ENCODE data around the gene NINL.

Gene NINL

DNA sequence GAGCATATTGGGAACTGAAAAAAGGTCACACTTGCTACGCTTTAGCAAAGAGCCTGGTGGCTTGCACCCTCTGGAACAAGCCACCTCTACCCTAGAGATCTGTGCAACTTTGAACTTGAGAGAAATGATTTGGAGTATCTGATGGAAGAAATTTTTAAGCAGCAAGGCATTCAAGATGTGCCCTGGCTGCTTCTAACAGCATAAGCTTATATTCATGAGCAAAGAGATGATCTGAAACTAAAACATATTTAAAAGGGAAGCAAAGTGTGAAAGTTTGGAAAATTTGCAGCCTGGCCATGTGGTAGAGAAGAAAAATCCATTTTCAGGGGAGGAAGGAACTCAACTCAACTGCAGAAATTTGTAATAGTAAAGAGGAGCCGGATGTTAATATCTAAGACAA is 71.1 kb downstream of the NINL start:
- no peak for DNase-seq (ENCODE audit: low read depth, low spot score)
- in situ Hi-C loops (cut with HindIII; ENCODE audit: low sequenced_read_pairs) = no loop called here
- no peak overlapping the region for H3K4me3 ChIP-seq (ENCODE audit: low read depth, low read length)
- TF ChIP-seq, protein P1, sequence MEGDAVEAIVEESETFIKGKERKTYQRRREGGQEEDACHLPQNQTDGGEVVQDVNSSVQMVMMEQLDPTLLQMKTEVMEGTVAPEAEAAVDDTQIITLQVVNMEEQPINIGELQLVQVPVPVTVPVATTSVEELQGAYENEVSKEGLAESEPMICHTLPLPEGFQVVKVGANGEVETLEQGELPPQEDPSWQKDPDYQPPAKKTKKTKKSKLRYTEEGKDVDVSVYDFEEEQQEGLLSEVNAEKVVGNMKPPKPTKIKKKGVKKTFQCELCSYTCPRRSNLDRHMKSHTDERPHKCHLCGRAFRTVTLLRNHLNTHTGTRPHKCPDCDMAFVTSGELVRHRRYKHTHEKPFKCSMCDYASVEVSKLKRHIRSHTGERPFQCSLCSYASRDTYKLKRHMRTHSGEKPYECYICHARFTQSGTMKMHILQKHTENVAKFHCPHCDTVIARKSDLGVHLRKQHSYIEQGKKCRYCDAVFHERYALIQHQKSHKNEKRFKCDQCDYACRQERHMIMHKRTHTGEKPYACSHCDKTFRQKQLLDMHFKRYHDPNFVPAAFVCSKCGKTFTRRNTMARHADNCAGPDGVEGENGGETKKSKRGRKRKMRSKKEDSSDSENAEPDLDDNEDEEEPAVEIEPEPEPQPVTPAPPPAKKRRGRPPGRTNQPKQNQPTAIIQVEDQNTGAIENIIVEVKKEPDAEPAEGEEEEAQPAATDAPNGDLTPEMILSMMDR (IDR thresholded peaks at IDR 0.05; ENCODE audit: low read depth, low read length) = no peak

DNA sequence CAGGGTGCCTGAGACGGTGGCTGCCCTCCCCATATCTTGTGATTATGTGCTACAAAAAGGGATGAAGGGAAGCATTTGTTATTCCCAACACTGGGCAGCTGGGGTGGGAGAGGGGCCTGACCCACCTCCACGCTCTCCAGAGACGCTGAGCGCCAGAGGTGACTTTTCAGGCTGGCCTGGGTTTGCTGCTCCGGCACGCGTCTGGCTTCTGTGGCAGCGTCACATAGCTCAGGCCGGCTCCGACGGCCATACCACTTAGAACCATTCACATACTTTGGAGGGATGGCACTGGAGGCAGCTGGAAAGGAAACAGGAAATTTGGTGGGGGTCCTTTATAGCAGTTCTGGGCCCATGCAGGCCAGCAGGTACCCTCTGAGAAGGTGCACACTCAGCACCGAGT is 72.6 kb downstream of the NINL start:
- TF ChIP-seq, protein P1 (IDR thresholded peaks at IDR 0.05; ENCODE audit: low read depth, low read length) = no peak
- in situ Hi-C loops (cut with HindIII; ENCODE audit: low sequenced_read_pairs) = no loop called here
- DNase-seq (ENCODE audit: low read depth, low spot score) = no peak
- H3K4me3 ChIP-seq (ENCODE audit: low read depth, low read length) = no peak overlapping the region

DNA sequence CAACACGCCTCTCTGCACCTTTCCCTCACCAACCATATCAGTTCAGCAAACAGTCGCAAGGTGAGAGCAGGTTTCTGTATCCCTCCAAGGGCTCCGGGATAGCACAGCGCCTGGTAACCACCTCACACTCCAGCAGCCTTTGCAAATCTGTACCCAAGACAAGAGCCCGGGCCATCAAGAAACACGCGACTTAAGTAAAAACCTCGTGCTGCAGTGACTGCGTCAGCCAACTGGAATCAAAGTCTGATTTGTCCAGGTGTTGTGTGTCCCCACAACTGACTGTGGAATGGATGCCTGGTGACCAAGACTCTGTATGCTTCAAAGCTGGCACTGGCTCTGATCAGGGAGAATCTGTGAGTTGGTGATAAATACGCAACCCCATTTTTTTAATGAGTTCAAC is 74.1 kb downstream of the NINL start:
- in situ Hi-C loops (cut with HindIII; ENCODE audit: low sequenced_read_pairs) = no loop called here

DNA sequence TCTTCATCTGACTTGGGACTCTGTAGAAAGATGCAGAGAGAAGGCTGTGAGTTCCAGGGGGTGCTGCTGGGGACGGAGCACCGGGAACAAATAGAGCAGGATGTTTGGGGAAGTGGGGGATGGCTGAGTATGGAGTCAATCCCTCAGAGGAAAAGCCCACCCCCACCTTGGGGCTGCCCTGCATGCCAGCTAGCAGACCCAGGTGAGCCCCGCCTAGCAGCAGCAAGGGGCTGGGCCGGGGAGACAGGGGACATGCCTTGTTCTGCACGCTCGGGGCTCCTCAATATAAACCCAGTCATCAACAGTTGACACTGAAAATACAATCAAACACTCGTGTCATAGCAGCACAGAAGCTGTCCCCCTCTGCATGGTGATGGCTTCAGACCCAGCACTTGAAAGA is 74.6 kb downstream of the NINL start:
- DNase-seq (ENCODE audit: low read depth, low spot score) = no peak
- in situ Hi-C loops (cut with HindIII; ENCODE audit: low sequenced_read_pairs) = no loop called here
- H3K4me3 ChIP-seq (ENCODE audit: low read depth, low read length) = no peak overlapping the region
- TF ChIP-seq, protein P1 (IDR thresholded peaks at IDR 0.05; ENCODE audit: low read depth, low read length) = no peak

More for the DNA sequence above, 74.1 kb downstream of the NINL start:
- TF ChIP-seq, protein P1 (IDR thresholded peaks at IDR 0.05; ENCODE audit: low read depth, low read length) = no peak
- DNase-seq (ENCODE audit: low read depth, low spot score) = no peak
- no peak overlapping the region for H3K4me3 ChIP-seq (ENCODE audit: low read depth, low read length)

DNA sequence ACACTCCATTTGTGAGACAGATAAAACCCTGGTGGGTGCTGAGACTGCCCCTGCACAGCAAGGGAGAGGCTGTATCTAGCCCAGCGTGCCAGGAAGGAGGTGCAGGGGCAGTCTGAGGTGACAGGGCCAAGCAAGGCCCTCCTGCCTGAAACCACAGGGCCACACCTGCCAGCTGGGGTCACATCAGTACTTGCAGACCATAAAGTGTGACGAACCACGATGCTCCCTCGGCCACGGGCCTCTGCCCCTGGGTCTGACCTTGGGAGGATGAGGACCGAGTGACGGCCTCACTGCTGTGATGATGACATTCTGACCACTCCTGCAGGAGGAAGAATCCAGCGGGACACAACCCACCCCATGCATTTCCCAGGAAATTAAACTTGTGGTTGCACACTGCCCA is 75.1 kb downstream of the NINL start:
- no peak for DNase-seq (ENCODE audit: low read depth, low spot score)
- no peak overlapping the region for H3K4me3 ChIP-seq (ENCODE audit: low read depth, low read length)
- in situ Hi-C loops (cut with HindIII; ENCODE audit: low sequenced_read_pairs) = no loop called here

DNA sequence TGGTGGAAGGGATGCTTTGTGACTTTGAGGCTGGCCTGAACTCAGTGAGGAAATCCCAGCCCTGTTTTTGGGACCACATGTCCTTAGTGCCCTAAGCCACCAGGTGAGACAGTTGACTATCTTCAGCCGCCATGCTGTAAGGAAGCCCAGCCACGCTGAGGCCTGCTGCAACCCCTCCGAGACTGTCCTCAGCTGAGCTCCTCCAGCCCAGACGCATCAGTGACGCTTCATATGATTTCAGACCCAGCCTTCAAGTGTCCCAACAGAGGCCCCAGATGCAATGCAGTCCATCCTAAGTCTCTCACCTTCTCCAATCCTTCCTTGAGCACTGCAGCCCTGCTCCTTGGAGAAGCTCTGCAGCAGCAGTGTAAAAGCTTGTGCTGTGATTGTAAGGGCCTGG is 76.2 kb downstream of the NINL start:
- in situ Hi-C loops (cut with HindIII; ENCODE audit: low sequenced_read_pairs) = no loop called here
- TF ChIP-seq, protein P1 (IDR thresholded peaks at IDR 0.05; ENCODE audit: low read depth, low read length) = no peak
- DNase-seq (ENCODE audit: low read depth, low spot score) = no peak
- H3K4me3 ChIP-seq (ENCODE audit: low read depth, low read length) = no peak overlapping the region

More for the DNA sequence above, 75.1 kb downstream of the NINL start:
- TF ChIP-seq, protein P1 (IDR thresholded peaks at IDR 0.05; ENCODE audit: low read depth, low read length) = no peak
